ENCODE results near the gene DSN1. TPM values are rescaled to one million over a fixed set of nuclear protein-coding genes. Genes with fewer than 3 reads are reported as not detected.

Gene DSN1
- total RNA-seq, 1 experiment from 2014 or later, result 40.8 TPM

- Histone ChIP-seq H3K4me3 (ENCODE audit: low read depth, low read length, poor library complexity, severe bottlenecking) (no peak overlapping the region), H3K27ac (ENCODE audit: low read depth, low read length, poor library complexity, severe bottlenecking) (no peak overlapping the region), H3K36me3 (ENCODE audit: insufficient read depth, low read length, poor library complexity, severe bottlenecking) (peaks cover 31% of the 10 kb centered on the region), H3K27me3 (replicated peaks; ENCODE audit: insufficient read depth, low read depth, low read length, poor library complexity) (no peaks in the 10 kb centered on the region), H3K4me1 (ENCODE audit: insufficient read depth, low read length, poor library complexity, severe bottlenecking) (no peaks in the 10 kb centered on the region), H3K9me3 (ENCODE audit: low read depth, low read length, poor library complexity, severe bottlenecking) (no peaks in the 10 kb centered on the region)
- ChIA-PET CTCF (no interaction called here), POLR2A (ENCODE audit: low non-redundant PET) (no interaction called here)
- no peak for DNase-seq (ENCODE audit: low spot score)
- no TSS peak for BruUV-seq (replicated peaks)
- intact Hi-C loops (cut with micrococcal nuclease; ENCODE audit: unreplicated experiment), result no loop called here
- TF ChIP-seq CTCF (conservative IDR thresholded peaks at IDR 0.05; ENCODE audit: low read depth, low read length), result no peak
- no peak for TF ChIP-seq EZH2 (IDR thresholded peaks at IDR 0.05; ENCODE audit: borderline replicate concordance, low read depth, low read length, poor library complexity, severe bottlenecking)
Measured at GRCh38 chr20:36784900-36785299, 11.3 kb upstream of the DSN1 start.

GRCh38 chr20:36784116-36784515 lies 10.6 kb upstream of the DSN1 start:
- Histone ChIP-seq H3K4me1 (ENCODE audit: insufficient read depth, low read length, poor library complexity, severe bottlenecking) (no peaks in the 10 kb centered on the region), H3K36me3 (ENCODE audit: insufficient read depth, low read length, poor library complexity, severe bottlenecking) (peaks cover 31% of the 10 kb centered on the region), H3K27me3 (replicated peaks; ENCODE audit: insufficient read depth, low read depth, low read length, poor library complexity) (no peaks in the 10 kb centered on the region), H3K27ac (ENCODE audit: low read depth, low read length, poor library complexity, severe bottlenecking) (no peak overlapping the region), H3K9me3 (ENCODE audit: low read depth, low read length, poor library complexity, severe bottlenecking) (no peaks in the 10 kb centered on the region), H3K4me3 (ENCODE audit: low read depth, low read length, poor library complexity, severe bottlenecking) (no peak overlapping the region)
- TF ChIP-seq CTCF (conservative IDR thresholded peaks at IDR 0.05; ENCODE audit: low read depth, low read length), result no peak
- TF ChIP-seq EZH2 (IDR thresholded peaks at IDR 0.05; ENCODE audit: borderline replicate concordance, low read depth, low read length, poor library complexity, severe bottlenecking), result no peak
- no peak for DNase-seq (ENCODE audit: low spot score)
- ChIA-PET POLR2A (ENCODE audit: low non-redundant PET) (no interaction called here), CTCF (no interaction called here)
- intact Hi-C loops (cut with micrococcal nuclease; ENCODE audit: unreplicated experiment), result no loop called here
- BruUV-seq (replicated peaks), result no TSS peak

- intact Hi-C loops (cut with micrococcal nuclease; ENCODE audit: unreplicated experiment), result no loop called here
- CTCF ChIA-PET, result no interaction called here
- TF ChIP-seq CTCF (conservative IDR thresholded peaks at IDR 0.05; ENCODE audit: low read depth, low read length), result no peak
- TF ChIP-seq EZH2 (IDR thresholded peaks at IDR 0.05; ENCODE audit: borderline replicate concordance, low read depth, low read length, poor library complexity, severe bottlenecking), result no peak
- no peak overlapping the region for H3K27ac ChIP-seq (ENCODE audit: low read depth, low read length, poor library complexity, severe bottlenecking)
- peaks cover 13% of the 10 kb centered on the region for H3K36me3 ChIP-seq (ENCODE audit: insufficient read depth, low read length, poor library complexity, severe bottlenecking)
- no peaks in the 10 kb centered on the region for H3K4me1 ChIP-seq (ENCODE audit: insufficient read depth, low read length, poor library complexity, severe bottlenecking)
- no peaks in the 10 kb centered on the region for H3K27me3 ChIP-seq (replicated peaks; ENCODE audit: insufficient read depth, low read depth, low read length, poor library complexity)
- BruUV-seq (replicated peaks), result no TSS peak
- H3K9me3 ChIP-seq (ENCODE audit: low read depth, low read length, poor library complexity, severe bottlenecking), result no peaks in the 10 kb centered on the region
- POLR2A ChIA-PET (ENCODE audit: low non-redundant PET), result no interaction called here
- DNase-seq (ENCODE audit: low spot score), result no peak
- H3K4me3 ChIP-seq (ENCODE audit: low read depth, low read length, poor library complexity, severe bottlenecking), result no peak overlapping the region
Measured at GRCh38 chr20:36779656-36780025, 6.1 kb upstream of the DSN1 start.

All from A673 (cell line).